GM12864 (cell line): Measurements from ENCODE around the gene ANXA5.

ENCODE experiments used
- DNase-seq: peaks from one replicate; pipeline ENCODE4 v3.0.0-alpha.2; 2011; ENCODE audit warnings: low read depth
- H3K4me3 ChIP-seq: 2 replicates; pipeline ENCODE4 v1.5.1; 2011; ENCODE audit warnings: mild to moderate bottlenecking, low read depth, low read length, control low read depth
- CTCF ChIP-seq: IDR thresholded peaks from 2 replicates; pipeline ENCODE4 v1.5.1; 2011; ENCODE audit warnings: low read depth, mild to moderate bottlenecking, moderate library complexity, low read length, control low read depth, inconsistent platforms; ENCODE audit errors: missing control alignments

The ANXA5 gene

DNA sequence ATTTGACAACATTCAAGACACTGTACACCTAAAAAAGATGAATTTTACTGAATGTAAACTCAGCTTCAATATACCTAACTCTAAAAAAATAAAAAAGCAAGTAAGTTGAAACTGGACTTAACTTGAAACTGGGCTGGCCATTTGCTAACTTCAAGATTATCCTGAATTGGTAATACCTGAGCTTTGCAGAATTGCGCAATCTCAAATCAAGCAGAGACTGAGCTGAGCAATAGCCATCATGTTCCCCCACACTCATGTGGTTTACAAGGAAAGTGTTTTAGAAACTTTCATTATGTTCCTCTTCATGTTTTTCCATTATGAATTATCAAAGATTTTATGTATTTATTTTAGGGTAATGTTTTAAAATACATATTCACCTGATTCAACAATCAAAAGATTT, 38.7 kb downstream of the ANXA5 start:
- no peak for DNase-seq
- TF ChIP-seq CTCF = no peak
- no peak overlapping the region for H3K4me3 ChIP-seq

DNA sequence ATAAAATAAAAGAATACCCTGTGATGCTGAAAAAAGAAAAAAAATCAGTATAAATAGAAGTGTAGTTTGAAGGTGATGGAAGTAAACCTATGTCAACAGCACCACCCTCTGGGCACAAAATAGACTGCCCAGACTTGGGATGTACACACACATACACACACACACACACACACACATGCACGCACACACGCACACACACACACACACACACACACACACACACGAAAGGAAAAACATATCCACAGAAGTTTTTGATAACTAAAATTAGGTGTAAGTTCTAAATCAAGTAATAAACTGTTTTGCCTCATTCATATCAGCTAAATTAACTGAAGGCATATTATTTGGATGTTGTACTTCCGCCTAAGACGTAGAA, 40.5 kb downstream of the ANXA5 start:
- no peak overlapping the region for H3K4me3 ChIP-seq
- peak; percentile 46 for TF ChIP-seq CTCF
- DNase-seq = peak; percentile 49

- no peak overlapping the region for H3K4me3 ChIP-seq
- TF ChIP-seq CTCF = no peak
- DNase-seq = no peak
Measured at GRCh38 chr4:121655320-121656268, 41.2 kb downstream of the ANXA5 start.

DNA sequence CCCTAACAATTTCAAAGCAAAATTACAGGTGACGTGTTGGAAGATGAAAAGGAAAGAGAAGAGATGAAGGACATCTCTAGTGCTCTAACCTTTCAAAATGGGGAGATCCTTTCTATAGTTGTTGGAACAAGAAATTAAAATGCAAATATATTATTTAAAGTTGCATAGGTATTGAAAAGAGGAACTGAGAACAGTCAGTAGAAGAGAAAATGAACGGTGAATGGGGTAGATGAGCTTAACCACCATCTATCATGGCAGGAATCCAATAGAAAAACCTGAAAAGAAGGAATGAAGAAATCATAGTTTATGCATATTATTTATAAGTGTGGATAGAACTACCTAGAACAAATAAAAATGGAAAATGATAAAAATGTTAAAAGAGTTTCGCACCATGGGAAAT, 42.0 kb downstream of the ANXA5 start:
- H3K4me3 ChIP-seq = no peak overlapping the region
- TF ChIP-seq CTCF = no peak
- peak; percentile 33 for DNase-seq

DNA sequence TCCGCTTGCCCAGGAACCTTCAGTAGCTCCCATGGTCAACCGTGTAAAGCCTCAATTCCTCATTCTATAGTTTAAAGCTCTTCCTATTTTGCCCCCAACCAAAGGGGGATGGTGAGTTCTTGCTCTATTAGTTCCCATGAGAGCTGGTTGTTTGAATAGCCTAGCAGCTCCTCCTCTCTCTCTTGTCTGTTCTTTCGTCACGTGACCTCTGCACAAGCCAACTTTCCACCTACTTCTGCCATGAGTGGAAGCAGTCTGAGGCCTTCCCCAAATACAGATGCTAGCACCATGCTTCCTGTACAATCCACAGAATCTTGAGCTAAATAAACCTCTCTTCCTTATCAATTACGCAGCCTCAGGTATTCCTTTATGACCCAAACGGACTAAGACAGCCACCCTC, 42.8 kb downstream of the ANXA5 start:
- DNase-seq = no peak
- H3K4me3 ChIP-seq = no peak overlapping the region
- TF ChIP-seq CTCF = no peak

DNA sequence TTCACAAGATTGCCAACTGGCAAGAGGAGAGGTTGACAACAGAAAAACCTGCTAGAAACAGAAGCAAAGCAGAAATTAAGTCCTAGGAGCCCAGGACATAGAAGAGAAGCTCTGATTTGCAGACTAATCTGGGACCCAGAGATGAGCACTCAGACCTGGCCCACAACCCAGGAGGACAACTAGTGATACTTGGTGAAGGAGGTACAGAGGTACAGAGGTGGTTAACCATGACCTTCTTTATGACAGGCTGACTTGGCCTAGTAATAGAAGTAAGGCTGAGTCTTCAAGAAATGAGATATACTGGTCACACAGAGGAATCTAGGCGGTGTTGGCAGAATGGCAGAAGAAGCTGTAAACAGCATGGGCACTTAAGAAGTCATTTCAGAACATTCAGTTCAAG, 43.6 kb downstream of the ANXA5 start:
- no peak for TF ChIP-seq CTCF

DNA sequence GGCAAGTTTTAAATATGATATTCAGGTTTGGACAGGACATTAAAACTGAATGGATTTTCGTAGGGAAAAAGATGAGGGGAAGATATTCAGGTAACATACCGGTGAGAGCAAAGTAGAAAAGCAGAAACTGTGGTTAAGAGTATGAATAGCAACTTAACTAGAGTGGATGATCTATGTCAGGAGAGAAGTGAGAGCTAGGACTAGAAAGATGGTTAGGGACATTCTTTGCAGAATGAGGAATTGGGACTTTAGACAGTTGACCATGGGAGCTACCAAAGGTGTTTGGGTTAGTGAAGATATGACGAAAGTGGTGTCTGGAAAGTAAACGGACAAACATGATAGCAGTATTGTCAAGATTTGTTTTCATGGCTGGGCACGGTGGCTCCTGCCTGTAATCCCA, 45.2 kb downstream of the ANXA5 start:
- peak; percentile 2 for DNase-seq
- H3K4me3 ChIP-seq = no peak overlapping the region
- TF ChIP-seq CTCF = no peak

More for the DNA sequence above, 43.6 kb downstream of the ANXA5 start:
- no peak overlapping the region for H3K4me3 ChIP-seq
- DNase-seq = no peak
